OCI-LY1 (cell line): ENCODE data around the gene GRXCR2.

Experiments
- H2AFZ ChIP-seq: fragments of 200-600 bp; sonication (generic), shearing (Covaris generic); 2 replicates; pipeline ENCODE4 v1.6.0; 2014; ENCODE audit warnings: antibody characterized with exemption, mild to moderate bottlenecking, low read length
- H3F3A ChIP-seq: fragments of 200-600 bp; sonication (generic), shearing (Covaris generic); 2 replicates; pipeline ENCODE4 v1.6.0; 2014; ENCODE audit warnings: mild to moderate bottlenecking, antibody characterized with exemption, low read length, moderate library complexity; ENCODE audit not compliant: insufficient read depth
- H3K27ac ChIP-seq: fragments of 200-600 bp; sonication (generic); 2 replicates; pipeline ENCODE4 v1.5.1; 2014; ENCODE audit warnings: low read length, mixed run types, mild to moderate bottlenecking, low read depth; ENCODE audit not compliant: poor library complexity, severe bottlenecking
- H3K27me3 ChIP-seq: fragments of 200-600 bp; sonication (generic); 2 replicates; pipeline ENCODE4 v1.6.0; 2014; ENCODE audit warnings: antibody characterized with exemption, mild to moderate bottlenecking, low read length, moderate library complexity; ENCODE audit not compliant: insufficient read depth
- H3K36me3 ChIP-seq: fragments of 200-600 bp; sonication (generic); 2 replicates; pipeline ENCODE4 v1.6.1; 2014; ENCODE audit warnings: mild to moderate bottlenecking, antibody characterized with exemption, low read length, moderate library complexity, mixed read lengths; ENCODE audit not compliant: insufficient read depth
- H3K4me1 ChIP-seq: fragments of 200-600 bp; sonication (generic); 2 replicates; pipeline ENCODE4 v1.5.1; 2014; ENCODE audit warnings: mild to moderate bottlenecking, low read length, moderate library complexity; ENCODE audit not compliant: insufficient read depth, severe bottlenecking
- H3K4me2 ChIP-seq: fragments of 200-600 bp; sonication (generic), shearing (Covaris generic); 2 replicates; pipeline ENCODE4 v1.6.1; 2014; ENCODE audit warnings: low read length
- H3K4me3 ChIP-seq: fragments of 200-600 bp; sonication (generic); 2 replicates; pipeline ENCODE4 v1.5.1; 2014; ENCODE audit warnings: low read length, low read depth, mild to moderate bottlenecking, mixed read lengths; ENCODE audit not compliant: poor library complexity, severe bottlenecking
- H3K79me2 ChIP-seq: fragments of 200-600 bp; shearing (Covaris generic); 2 replicates; pipeline ENCODE4 v1.6.1; 2016; ENCODE audit warnings: mixed run types, low read length, mixed read lengths; ENCODE audit not compliant: insufficient read depth
- H3K9ac ChIP-seq: fragments of 200-600 bp; sonication (generic), shearing (Covaris generic); 2 replicates; pipeline ENCODE4 v1.6.1; 2014; ENCODE audit warnings: mild to moderate bottlenecking, low read length, mixed read lengths
- H3K9me2 ChIP-seq: fragments of 200-600 bp; sonication (generic), shearing (Covaris generic); 2 replicates; pipeline ENCODE4 v1.6.1; 2014; ENCODE audit warnings: low read depth, mild to moderate bottlenecking, low read length, mixed read lengths
- H3K9me3 ChIP-seq: fragments of 200-600 bp; shearing (Covaris generic); 2 replicates; pipeline ENCODE4 v1.6.1; 2014; ENCODE audit warnings: low read length, mixed read lengths
- H4K20me1 ChIP-seq: fragments of 200-600 bp; sonication (generic), shearing (Covaris generic); 2 replicates; pipeline ENCODE4 v1.6.0; 2016; ENCODE audit warnings: mild to moderate bottlenecking, low read length; ENCODE audit not compliant: insufficient read depth
- CTCF ChIP-seq: fragments of 200-600 bp; sonication (generic), shearing (Covaris generic); IDR thresholded peaks from 2 replicates; pipeline ENCODE4 v1.5.1; 2017; ENCODE audit warnings: mild to moderate bottlenecking, antibody characterized with exemption, low read length, moderate library complexity, mixed read lengths
- EZH2 ChIP-seq: fragments of 200-600 bp; sonication (generic), shearing (Covaris generic); IDR thresholded peaks from 2 replicates; pipeline ENCODE4 v1.8.0; 2017; ENCODE audit warnings: borderline replicate concordance, mixed run types, mild to moderate bottlenecking, antibody characterized with exemption, low read length, moderate library complexity, mixed read lengths

Gene GRXCR2

DNA sequence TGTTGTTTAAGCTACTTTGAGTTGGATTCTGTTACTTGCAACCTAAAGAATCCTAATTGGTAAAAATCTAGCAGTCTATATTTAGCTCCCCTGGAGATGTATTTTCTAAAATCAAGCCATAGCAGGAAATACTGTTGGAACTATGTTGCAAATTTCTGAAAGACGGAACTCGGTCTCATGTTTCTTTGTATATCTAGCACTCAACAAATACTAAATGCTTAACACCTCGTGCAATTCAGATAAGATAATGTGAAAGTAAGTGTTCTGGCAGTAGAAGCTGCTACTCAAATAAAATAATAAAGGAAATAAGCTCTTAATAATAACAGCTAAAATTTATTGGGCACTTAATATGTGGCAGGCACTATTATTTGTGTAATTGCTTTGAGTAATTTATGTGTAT is 26.7 kb downstream of the GRXCR2 start:
- Histone ChIP-seq H3K9me3 (no peaks in the 10 kb centered on the region), H2AFZ (no peak overlapping the region), H3K4me3 (no peak overlapping the region), H3K9me2 (no peaks in the 10 kb centered on the region), H3K4me1 (no peaks in the 10 kb centered on the region), H4K20me1 (no peaks in the 10 kb centered on the region), H3K27me3 (no peaks in the 10 kb centered on the region), H3K9ac (no peak overlapping the region), H3K4me2 (no peak overlapping the region), H3K27ac (no peak overlapping the region), H3K79me2 (no peaks in the 10 kb centered on the region), H3F3A (no peaks in the 10 kb centered on the region), H3K36me3 (no peaks in the 10 kb centered on the region)
- TF ChIP-seq EZH2 = no peak
- no peak for TF ChIP-seq CTCF

DNA sequence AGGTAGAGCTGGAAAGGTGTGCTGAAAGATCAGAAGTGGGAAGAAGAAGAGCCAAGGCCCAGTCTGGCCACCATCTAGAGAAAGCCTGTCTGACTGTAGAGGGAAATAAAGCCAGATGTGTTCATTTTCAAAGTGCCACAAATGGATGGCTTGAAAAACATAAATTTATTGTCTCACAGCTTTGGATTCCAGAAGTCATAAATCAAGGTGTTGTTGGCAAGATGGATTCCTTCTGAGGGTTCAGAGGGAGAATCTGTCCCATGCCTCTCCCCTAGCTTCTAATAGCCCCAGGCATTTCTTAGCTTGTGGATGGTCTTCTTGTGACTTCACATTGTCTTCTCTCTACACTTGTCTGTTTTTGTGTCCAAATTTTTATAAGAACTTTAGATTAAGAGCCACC is 31.5 kb downstream of the GRXCR2 start:
- Histone ChIP-seq H3K27ac (no peak overlapping the region), H3K36me3 (no peaks in the 10 kb centered on the region), H2AFZ (no peak overlapping the region), H3K27me3 (no peaks in the 10 kb centered on the region), H3K9me3 (no peaks in the 10 kb centered on the region), H3K79me2 (no peaks in the 10 kb centered on the region), H3K4me1 (no peaks in the 10 kb centered on the region), H3K9me2 (no peaks in the 10 kb centered on the region), H3F3A (no peaks in the 10 kb centered on the region), H3K9ac (no peak overlapping the region), H3K4me3 (no peak overlapping the region), H4K20me1 (no peaks in the 10 kb centered on the region), H3K4me2 (no peak overlapping the region)
- TF ChIP-seq CTCF = no peak
- TF ChIP-seq EZH2 = no peak

GRCh38 chr5:145840458-145841132 is 32.2 kb downstream of the GRXCR2 start:
- Histone ChIP-seq H2AFZ (no peak overlapping the region), H3K79me2 (no peaks in the 10 kb centered on the region), H3K9me3 (no peaks in the 10 kb centered on the region), H4K20me1 (no peaks in the 10 kb centered on the region), H3F3A (no peaks in the 10 kb centered on the region), H3K4me3 (no peak overlapping the region), H3K9me2 (no peaks in the 10 kb centered on the region), H3K27me3 (no peaks in the 10 kb centered on the region), H3K9ac (no peak overlapping the region), H3K4me1 (no peaks in the 10 kb centered on the region), H3K27ac (no peak overlapping the region), H3K4me2 (no peak overlapping the region), H3K36me3 (no peaks in the 10 kb centered on the region)
- TF ChIP-seq CTCF (no peak), EZH2 (no peak)
